Measurements from ENCODE around the gene EPN2.

GRCh38 chr17:19244781-19245180 lies 7.6 kb downstream of the EPN2 start:
- TF ChIP-seq CTCF (IDR thresholded peaks at IDR 0.05; ENCODE audit: low read depth, low read length, missing input control) (no peak), EGR1 (IDR thresholded peaks at IDR 0.05; ENCODE audit: low read depth in 2 of 2) (no peak), JUND (IDR thresholded peaks at IDR 0.05) (no peak), TAF1 (conservative IDR thresholded peaks at IDR 0.05) (no peak), NR2F2 (IDR thresholded peaks at IDR 0.05) (no peak), YY1 (IDR thresholded peaks at IDR 0.05) (no peak), MAX (IDR thresholded peaks at IDR 0.05) (no peak), SP1 (IDR thresholded peaks at IDR 0.05) (no peak)

Data from liver (tissue), 3 donors.